DOHH2 (cell line): ENCODE results near the gene HES1.

ENCODE experiments used
- CTCF ChIP-seq: fragments of 200-600 bp; sonication (generic); IDR thresholded peaks from one replicate; pipeline ENCODE4 v1.5.1; 2014; ENCODE audit warnings: antibody characterized with exemption, mild to moderate bottlenecking, low read depth, low read length; ENCODE audit not compliant: poor library complexity, severe bottlenecking
- EZH2phosphoT487 ChIP-seq: fragments of 200-600 bp; sonication (generic); IDR thresholded peaks from 2 replicates; pipeline ENCODE4 v1.6.1; 2017; ENCODE audit warnings: borderline replicate concordance, mild to moderate bottlenecking, antibody characterized with exemption, low read length, moderate library complexity, mixed read lengths

- no peak for TF ChIP-seq CTCF
- no peak for TF ChIP-seq EZH2phosphoT487
These were observed 14.4 kb downstream of the HES1 start for GRCh38 chr3:194150252-194150934.
